B cell (primary cell): ENCODE results near the gene PHACTR3. TPM values are rescaled to one million over a fixed set of nuclear protein-coding genes. Genes with fewer than 3 reads are reported as not detected.

Source experiments
- ATAC-seq: fragments of 200-7000 bp; cut with Tn5 transposase; one replicate; pipeline ENCODE4 v1.10.0; 2021; ENCODE audit warnings: low read depth, mild to moderate bottlenecking, moderate number of reproducible peaks, moderate library complexity
- CTCF ChIA-PET: fragments of 350-600 bp; sonication (Branson Sonifier 250); formaldehyde crosslinking; loops from one replicate; lab custom pipeline; 2021; ENCODE audit warnings: antibody characterized with exemption, inconsistent platforms; lab: Charles Lee
- POLR2A ChIA-PET: fragments of 350-600 bp; sonication (Branson Sonifier 250); formaldehyde crosslinking; loops from one replicate; lab custom pipeline; 2021; ENCODE audit warnings: antibody characterized with exemption; lab: Charles Lee
- DNase-seq: peaks from one replicate; pipeline ENCODE4 v3.0.0; 2013
- H2AFZ ChIP-seq: 2 replicates; pipeline ENCODE4 v1.6.1; 2012; ENCODE audit warnings: mild to moderate bottlenecking, low read depth, low read length; ENCODE audit not compliant: insufficient read depth, poor library complexity, severe bottlenecking
- H3K27ac ChIP-seq, 2 donors: 1 replicate in 1 of 2; 2 replicates in 1 of 2; pipeline ENCODE4 v1.5.1; 2012 to 2013; ENCODE audit warnings: low read length in 2 of 2, mild to moderate bottlenecking in 2 of 2, moderate library complexity in 1 of 2
- H3K27me3 ChIP-seq, 4 experiments: fragments of 200-600 bp in 1 of 4; sonication (generic) in 1 of 4; replicated peaks in 1 of 4; 1 replicate in 2 of 4; 2 replicates in 2 of 4; pipeline versions ENCODE4 v1.6.1 to v1.7.0; 2013 to 2016; ENCODE audit warnings: low read length in 3 of 4, mild to moderate bottlenecking in 2 of 4, mixed read lengths in 1 of 4, moderate library complexity in 1 of 4; ENCODE audit not compliant: insufficient read depth in 4 of 4, control insufficient read depth in 3 of 4; ENCODE audit errors: control extremely low read depth in 1 of 4
- H3K36me3 ChIP-seq, 2 experiments: replicated peaks in 1 of 2; 1 replicate in 1 of 2; 2 replicates in 1 of 2; pipeline versions ENCODE4 v1.6.1 to v1.7.1; 2013; ENCODE audit warnings: low read length in 1 of 2; ENCODE audit not compliant: insufficient read depth in 2 of 2, control insufficient read depth in 1 of 2; ENCODE audit errors: control extremely low read depth in 1 of 2, extremely low read depth in 1 of 2
- H3K4me1 ChIP-seq, 2 donors: fragments of 200-600 bp in 1 of 2; sonication (generic) in 1 of 2; 1 replicate in 1 of 2; 2 replicates in 1 of 2; pipeline versions ENCODE4 v1.5.1 to v1.6.1; 2013 to 2017; ENCODE audit warnings: low read length in 2 of 2; ENCODE audit not compliant: control insufficient read depth in 2 of 2, insufficient read depth in 2 of 2
- H3K4me2 ChIP-seq: replicated peaks from 2 replicates; pipeline ENCODE3; 2012; ENCODE audit warnings: mild to moderate bottlenecking, low read depth, low read length; ENCODE audit not compliant: poor library complexity, severe bottlenecking
- H3K4me3 ChIP-seq, 5 experiments: fragments of 200-600 bp in 1 of 5; sonication (generic) in 1 of 5; 1 replicate in 3 of 5; 2 replicates in 2 of 5; pipeline versions ENCODE4 v1.5.1 to v1.7.0; 2011 to 2016; ENCODE audit warnings: low read length in 4 of 5, mild to moderate bottlenecking in 4 of 5, low read depth in 2 of 5, control low read depth in 1 of 5, moderate library complexity in 1 of 5; ENCODE audit not compliant: insufficient read depth in 1 of 5; ENCODE audit errors: control extremely low read depth in 1 of 5, extremely low read depth in 1 of 5
- H3K79me2 ChIP-seq: fragments of 200-600 bp; sonication (generic); one replicate; pipeline ENCODE4 v1.6.0; 2016; ENCODE audit warnings: low read length; ENCODE audit not compliant: control insufficient read depth, insufficient read depth
- H3K9ac ChIP-seq: fragments of 200-600 bp; sonication (generic); 2 replicates; pipeline ENCODE4 v1.6.1; 2017; ENCODE audit warnings: mild to moderate bottlenecking, low read length, moderate library complexity
- H3K9me3 ChIP-seq, 3 donors: one replicate each; pipeline versions ENCODE4 v1.6.1 to v1.7.1; 2013; ENCODE audit warnings: low read length in 2 of 3; ENCODE audit not compliant: control insufficient read depth in 2 of 3, insufficient read depth in 1 of 3; ENCODE audit errors: control extremely low read depth in 1 of 3
- H4K20me1 ChIP-seq: 2 replicates; pipeline ENCODE4 v1.6.0; 2012; ENCODE audit warnings: mild to moderate bottlenecking, low read length; ENCODE audit not compliant: insufficient read depth, control insufficient read depth, poor library complexity, severe bottlenecking
- H3K27ac Mint-ChIP-seq: one replicate; pipeline ENCODE4 v1.8.0; 2021; ENCODE audit warnings: mixed read lengths
- H3K27me3 Mint-ChIP-seq: one replicate; pipeline ENCODE4 v1.8.0; 2021; ENCODE audit warnings: mixed read lengths
- H3K4me1 Mint-ChIP-seq: one replicate; pipeline ENCODE4 v1.8.0; 2021; ENCODE audit warnings: mixed read lengths
- H3K4me3 Mint-ChIP-seq: one replicate; pipeline ENCODE4 v1.8.0; 2021; ENCODE audit warnings: mixed read lengths
- H3K9me3 Mint-ChIP-seq: one replicate; pipeline ENCODE4 v1.8.0; 2022; ENCODE audit warnings: mixed read lengths; ENCODE audit not compliant: insufficient read depth
- CTCF ChIP-seq: fragments of 200-600 bp; IDR thresholded peaks from one replicate; pipeline ENCODE4 v1.8.0; 2022; ENCODE audit warnings: antibody characterized with exemption, mild to moderate bottlenecking
- EZH2 ChIP-seq: IDR thresholded peaks from 2 replicates; pipeline ENCODE4 v1.6.1; 2012; ENCODE audit warnings: borderline replicate concordance, low read depth, mild to moderate bottlenecking, moderate library complexity, low read length; ENCODE audit not compliant: insufficient read depth, poor library complexity, severe bottlenecking
- WGBS: methylation state at CpG from one replicate; pipeline ENCODE4 v1.1.5; 2013; ENCODE audit warnings: missing lambda C conversion rate; ENCODE audit not compliant: insufficient coverage; 5-methylcytosine and 5-hydroxymethylcytosine counted together
- intact Hi-C: fragments of 100-400 bp; cut with micrococcal nuclease; formaldehyde crosslinking; loops from one replicate; pipeline ENCODE4 v1.10.0; 2022
- polyA plus RNA-seq: library from polyadenylated mRNA; depleted of rRNA; stranded (reverse); fragments of >200 nt; gene quantifications from 2 replicates; pipeline ENCODE4 v1.2.3, GENCODE V29; 2012
- total RNA-seq, 2 donors: library from RNA; stranded (reverse); fragments of 120-200 nt in 1 of 2; gene quantifications; 1 replicate in 1 of 2; 2 replicates in 1 of 2; pipeline versions ENCODE4 v1.2.3 to v1.2.4, GENCODE V29; 2013 to 2022

PHACTR3 gene
- total and polyA plus RNA-seq, 2 donors (not counting 1 experiment from before 2014, with no cell fraction given) = not detected

- CTCF ChIA-PET = no interaction called here
- H3K27me3 Mint-ChIP-seq = peaks cover 4% of the 10 kb centered on the region
- DNase-seq = no peak
Observed at GRCh38 chr20:59588236-59588855, 16.0 kb upstream of the PHACTR3 start.

More at GRCh38 chr20:59588236-59588855, 16.0 kb upstream of the PHACTR3 start:
- H3K9ac ChIP-seq = no peak overlapping the region
- H4K20me1 ChIP-seq = no peaks in the 10 kb centered on the region
- H3K4me1 ChIP-seq = no peaks in the 10 kb centered on the region
- intact Hi-C loops = no loop called here
- H2AFZ ChIP-seq = no peak overlapping the region
- TF ChIP-seq CTCF = no peak
- TF ChIP-seq EZH2 = no peak
- H3K27ac Mint-ChIP-seq = no peak overlapping the region
- no peak overlapping the region for H3K4me3 ChIP-seq
- H3K79me2 ChIP-seq = no peaks in the 10 kb centered on the region
- H3K9me3 ChIP-seq = peaks cover 0 to 22% (median 0%) of the 10 kb centered on the region in 3 donors
- no peak overlapping the region for H3K4me2 ChIP-seq
- no peak for ATAC-seq
- no peaks in the 10 kb centered on the region for H3K27me3 ChIP-seq
- H3K27ac ChIP-seq = no peak overlapping the region
- peaks cover 3% of the 10 kb centered on the region for H3K9me3 Mint-ChIP-seq
- H3K4me3 Mint-ChIP-seq = no peak overlapping the region
- POLR2A ChIA-PET = no interaction called here
- no peaks in the 10 kb centered on the region for H3K4me1 Mint-ChIP-seq
- H3K36me3 ChIP-seq = no peaks in the 10 kb centered on the region
- 83% methylated on average over 13 of the region's 13 CpGs for WGBS
